Psoas muscle (tissue), 8 donors: Measurements from ENCODE around the gene RNF157. TPM values are rescaled to one million over a fixed set of nuclear protein-coding genes. Genes with fewer than 3 reads are reported as not detected.
"Not testable (repeated sequence)": the region's sequence is repeated elsewhere in the genome, so short reads cannot be mapped to it uniquely, and the experiment has no call there.

Experiments
- ATAC-seq, 4 donors: fragments of 200-7000 bp; cut with Tn5 transposase; one replicate each; pipeline ENCODE4 v1.9.1; 2020; ENCODE audit warnings: moderate library complexity in 3 of 4, mild to moderate bottlenecking in 2 of 4
- DNase-seq, 2 donors: peaks; one replicate each; pipeline ENCODE4 v3.0.0-alpha.2; 2020
- H3K27ac ChIP-seq: fragments of 200-600 bp; one replicate; pipeline ENCODE4 v1.8.0; 2022
- H3K27me3 ChIP-seq, 3 donors: fragments of 200-600 bp in 1 of 3; one replicate each; pipeline versions ENCODE4 v1.6.1 to v1.8.0; 2013 to 2022; ENCODE audit warnings: low read length in 2 of 3, mild to moderate bottlenecking in 2 of 3, moderate library complexity in 1 of 3; ENCODE audit not compliant: insufficient read depth in 3 of 3
- H3K36me3 ChIP-seq, 2 donors: fragments of 200-600 bp in 1 of 2; one replicate each; pipeline versions ENCODE4 v1.6.1 to v1.8.0; 2013 to 2022; ENCODE audit warnings: low read depth in 1 of 2, mild to moderate bottlenecking in 1 of 2, moderate library complexity in 1 of 2; ENCODE audit not compliant: insufficient read depth in 1 of 2
- H3K4me1 ChIP-seq: fragments of 200-600 bp; one replicate; pipeline ENCODE4 v1.8.0; 2022
- H3K4me3 ChIP-seq: fragments of 200-600 bp; one replicate; pipeline ENCODE4 v1.8.0; 2022; ENCODE audit warnings: mild to moderate bottlenecking
- H3K9me3 ChIP-seq: fragments of 200-600 bp; one replicate; pipeline ENCODE4 v1.8.0; 2022
- CTCF ChIP-seq: fragments of 200-600 bp; IDR thresholded peaks from one replicate; pipeline ENCODE4 v1.8.0; 2022; ENCODE audit warnings: antibody characterized with exemption
- WGBS, 3 donors: extraction: QIAGEN DNeasy Blood & Tissue Kit; methylation state at CpG; one replicate each; pipeline versions ENCODE4 v1.1.6 to v1.1.7; 2013; 5-methylcytosine and 5-hydroxymethylcytosine counted together
- intact Hi-C, 2 donors: fragments of 100-400 bp; cut with DNase I; formaldehyde crosslinking; loops; one replicate each; pipeline versions ENCODE4 v1.11.0 to v1.14.2; 2022
- polyA plus RNA-seq, 3 donors: library from polyadenylated mRNA; stranded (reverse); fragments of 200-250 nt; gene quantifications; one replicate each; pipeline ENCODE4 v1.2.3, GENCODE V29; 2013
- total RNA-seq, 4 donors: library from RNA; stranded (reverse); fragmentation: NEBNext Ultra II Directional in 2 of 4; extraction: Animal tissue kit (Norgen Biotek cat#: 25700) in 2 of 4; gene quantifications; one replicate each; pipeline versions ENCODE4 v1.2.1 to v1.2.4, GENCODE V29; 2021 to 2023
- donor health status: healthy with polysubstance abuse.
- donor health status: DM: no; HTN: no; CAD: no; lungs with moderate emphysema.
- donor health status: Bipolar disorder and iron deficiency.
- donor health status: healthy.
- donor health status: DM: yes; HTN: yes; CAD: no.
- donor health status: DM: no; HTN: no; CAD: no.
- donor health status: DM: no; HTN: no; CAD: no.
- donor health status: DM: yes; HTN: yes; CAD: no.

RNF157 gene
- total and polyA plus RNA-seq, 7 donors, result 14.9 to 90.1 (median 69.3) TPM

GRCh38 chr17:76189247-76189646, 51.0 kb downstream of the RNF157 start:
- no peak for TF ChIP-seq CTCF
- ATAC-seq (no peak), DNase-seq (no peak)
- peaks cover 27% of the 10 kb centered on the region for H3K4me1 ChIP-seq
- no peaks in the 10 kb centered on the region for H3K36me3 ChIP-seq
- 87 to 89% (median 87%) methylated on average over 4 of the region's 4 CpGs for WGBS, 3 donors
- no peaks in the 10 kb centered on the region for H3K9me3 ChIP-seq
- H3K27me3 ChIP-seq, result no peaks in the 10 kb centered on the region
- H3K27ac ChIP-seq, result no peak overlapping the region
- H3K4me3 ChIP-seq, result no peak overlapping the region
- intact Hi-C loops, result no loop called here

- 59 to 77% (median 67%) methylated on average over 4 of the region's 4 CpGs for WGBS, 3 donors
- DNase-seq (no peak), ATAC-seq (peak in 2 of 4 donors; percentile 49 to 60)
- no peak overlapping the region for H3K4me3 ChIP-seq
- no peaks in the 10 kb centered on the region for H3K27me3 ChIP-seq
- no peaks in the 10 kb centered on the region for H3K9me3 ChIP-seq
- peaks cover 32% of the 10 kb centered on the region for H3K4me1 ChIP-seq
- intact Hi-C loops, result no loop called here
- H3K36me3 ChIP-seq, result no peaks in the 10 kb centered on the region
- no peak overlapping the region for H3K27ac ChIP-seq
- TF ChIP-seq CTCF, result no peak
These were observed 51.9 kb downstream of the RNF157 start for GRCh38 chr17:76188213-76189016.

DNA sequence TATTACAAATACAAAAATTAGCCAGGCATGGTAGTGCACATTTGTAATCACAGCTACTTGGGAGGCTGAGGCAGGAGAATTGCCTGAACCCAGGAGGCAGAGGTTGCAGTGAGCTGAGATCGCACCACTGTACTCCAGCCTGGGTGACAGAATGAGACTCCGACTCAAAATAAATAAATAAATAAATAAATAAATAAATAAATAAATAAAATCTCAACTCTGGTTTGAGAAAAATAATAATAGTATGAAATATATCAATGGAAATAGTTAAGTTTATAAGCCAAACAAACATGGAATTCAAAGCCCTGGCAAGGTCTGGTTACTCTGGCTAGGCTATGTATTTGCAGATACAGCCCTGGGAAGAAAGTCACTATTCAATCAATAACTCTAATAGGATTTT, 53.5 kb downstream of the RNF157 start:
- ATAC-seq, H3K4me3 ChIP-seq, H3K27me3 ChIP-seq, H3K36me3 ChIP-seq, DNase-seq, H3K27ac ChIP-seq, intact Hi-C loops, H3K9me3 ChIP-seq: not testable (repeated sequence)
- H3K4me1 ChIP-seq, result peaks cover 32% of the 10 kb centered on the region
- WGBS, 3 donors, result 94 to 100% (median 100%) methylated on average over 2 of the region's 2 CpGs

- H3K36me3 ChIP-seq, result no peaks in the 10 kb centered on the region
- H3K9me3 ChIP-seq, result no peaks in the 10 kb centered on the region
- peak overlapping the region; percentile 57 for H3K27ac ChIP-seq
- DNase-seq, result no peak
- H3K4me1 ChIP-seq, result peaks cover 40% of the 10 kb centered on the region
- H3K4me3 ChIP-seq, result no peak overlapping the region
- WGBS, 3 donors, result 16 to 39% (median 31%) methylated on average over 2 of the region's 2 CpGs
- no peak for TF ChIP-seq CTCF
- peak in 3 of 4 donors; percentile 62 to 67 (median 64) for ATAC-seq
- intact Hi-C loops, result loop anchor here in 1 of 2 donors (5.0 kb wide), 1 partner anchor 93 kb away; no protein-coding TSS in a partner anchor
- H3K27me3 ChIP-seq, result no peaks in the 10 kb centered on the region
These were observed 56.0 kb downstream of the RNF157 start for GRCh38 chr17:76184290-76184689.

- peaks cover 32% of the 10 kb centered on the region for H3K4me1 ChIP-seq
- peak; percentile 78 for TF ChIP-seq CTCF
- WGBS, 3 donors, result 17 to 31% (median 22%) methylated on average over 11 of the region's 11 CpGs
These were observed 58.1 kb downstream of the RNF157 start for GRCh38 chr17:76182016-76182764.

More at GRCh38 chr17:76182016-76182764, 58.1 kb downstream of the RNF157 start:
- no peak overlapping the region for H3K4me3 ChIP-seq
- no peaks in the 10 kb centered on the region for H3K9me3 ChIP-seq
- H3K27ac ChIP-seq, result peak overlapping the region; percentile 34
- H3K36me3 ChIP-seq, result no peaks in the 10 kb centered on the region
- peak; percentile 90 to 92 for DNase-seq
- ATAC-seq, result peak; percentile 81 to 87 (median 84)
- no peaks in the 10 kb centered on the region for H3K27me3 ChIP-seq
- intact Hi-C loops, result loop anchor here in 1 of 2 donors (5.0 kb wide), 1 partner anchor 95 kb away; no protein-coding TSS in a partner anchor
